ENCODE measurements around the gene BCO2.
"Not testable (repeated sequence)": the region's sequence is repeated elsewhere in the genome, so short reads cannot be mapped to it uniquely, and the experiment has no call there.

GRCh38 chr11:112195113-112195512 lies 19.8 kb downstream of the BCO2 start:
- not testable (repeated sequence) for TF ChIP-seq CTCF (IDR thresholded peaks at IDR 0.05; ENCODE audit: low read depth, low read length, missing input control); MAX (IDR thresholded peaks at IDR 0.05); REST (IDR thresholded peaks at IDR 0.05); GABPA (IDR thresholded peaks at IDR 0.05 in 1 of 2, conservative IDR thresholded peaks at IDR 0.05 in 1 of 2); JUND (IDR thresholded peaks at IDR 0.05); NR2F2 (IDR thresholded peaks at IDR 0.05); YY1 (IDR thresholded peaks at IDR 0.05); TAF1 (conservative IDR thresholded peaks at IDR 0.05); ZBTB33 (IDR thresholded peaks at IDR 0.05); EGR1 (IDR thresholded peaks at IDR 0.05; ENCODE audit: low read depth in 2 of 2)
- peak in 1 of 2 donors; percentile 51 for TF ChIP-seq RXRA (IDR thresholded peaks at IDR 0.05)
- peak in 1 of 2 donors; percentile 15 for TF ChIP-seq RAD21 (IDR thresholded peaks at IDR 0.05)
- TF ChIP-seq SP1 (IDR thresholded peaks at IDR 0.05), result peak; percentile 33
